Effector memory CD8-positive, alpha-beta T cell (primary cell): Measurements from ENCODE around the gene HINT2.

ENCODE experiments used
- ATAC-seq: fragments of 150-1000 bp; cut with Tn5 transposase; replicated peaks from 2 replicates; pipeline ENCODE4 v1.10.0; 2021; ENCODE audit warnings: mild to moderate bottlenecking, moderate library complexity
- DNase-seq, 3 experiments: peaks; one replicate each; pipeline ENCODE4 v3.0.0; 2021
- H3K27ac Mint-ChIP-seq, 2 donors: one replicate each; pipeline ENCODE4 v1.8.0; 2022; ENCODE audit warnings: mild to moderate bottlenecking in 2 of 2, mixed read lengths in 2 of 2, moderate library complexity in 2 of 2
- H3K27me3 Mint-ChIP-seq, 2 donors: one replicate each; pipeline ENCODE4 v1.8.0; 2022; ENCODE audit warnings: mixed read lengths in 2 of 2
- H3K36me3 Mint-ChIP-seq: one replicate; pipeline ENCODE4 v1.8.0; 2022; ENCODE audit warnings: mild to moderate bottlenecking, moderate library complexity, mixed read lengths; ENCODE audit not compliant: insufficient read depth
- H3K4me1 Mint-ChIP-seq, 2 donors: one replicate each; pipeline ENCODE4 v1.8.0; 2022; ENCODE audit warnings: low read depth in 2 of 2, mixed read lengths in 2 of 2
- H3K4me3 Mint-ChIP-seq, 2 donors: one replicate each; pipeline ENCODE4 v1.8.0; 2022; ENCODE audit warnings: mild to moderate bottlenecking in 2 of 2, mixed read lengths in 2 of 2, moderate library complexity in 2 of 2
- H3K9me3 Mint-ChIP-seq, 2 donors: one replicate each; pipeline ENCODE4 v1.8.0; 2022; ENCODE audit warnings: mixed read lengths in 2 of 2

The HINT2 gene

GRCh38 chr9:35771534-35771933 lies 43.3 kb downstream of the HINT2 start:
- DNase-seq (no peak), ATAC-seq (no peak)
- Mint-ChIP-seq H3K4me3 (no peak overlapping the region), H3K27me3 (no peaks in the 10 kb centered on the region), H3K36me3 (no peaks in the 10 kb centered on the region), H3K4me1 (no peaks in the 10 kb centered on the region), H3K27ac (no peak overlapping the region), H3K9me3 (no peaks in the 10 kb centered on the region)

GRCh38 chr9:35771075-35771433 lies 43.8 kb downstream of the HINT2 start:
- H3K9me3 Mint-ChIP-seq = no peaks in the 10 kb centered on the region
- no peak overlapping the region for H3K27ac Mint-ChIP-seq
- ATAC-seq (no peak), DNase-seq (no peak)
- H3K36me3 Mint-ChIP-seq = no peaks in the 10 kb centered on the region
- no peak overlapping the region for H3K4me3 Mint-ChIP-seq
- H3K27me3 Mint-ChIP-seq = no peaks in the 10 kb centered on the region
- H3K4me1 Mint-ChIP-seq = no peaks in the 10 kb centered on the region

GRCh38 chr9:35769763-35770162 lies 45.1 kb downstream of the HINT2 start:
- Mint-ChIP-seq H3K9me3 (no peaks in the 10 kb centered on the region), H3K4me1 (no peaks in the 10 kb centered on the region), H3K27me3 (no peaks in the 10 kb centered on the region), H3K36me3 (no peaks in the 10 kb centered on the region), H3K27ac (no peak overlapping the region), H3K4me3 (no peak overlapping the region)
- ATAC-seq (no peak), DNase-seq (no peak)

GRCh38 chr9:35767458-35767857 lies 47.4 kb downstream of the HINT2 start:
- no peak overlapping the region for H3K4me3 Mint-ChIP-seq
- H3K4me1 Mint-ChIP-seq = peaks cover 0 to 3% of the 10 kb centered on the region in 2 donors
- peaks cover 3% of the 10 kb centered on the region for H3K36me3 Mint-ChIP-seq
- H3K9me3 Mint-ChIP-seq = no peaks in the 10 kb centered on the region
- H3K27ac Mint-ChIP-seq = no peak overlapping the region
- H3K27me3 Mint-ChIP-seq = no peaks in the 10 kb centered on the region
- no peak for DNase-seq
- no peak for ATAC-seq

GRCh38 chr9:35766997-35767396 lies 47.8 kb downstream of the HINT2 start:
- Mint-ChIP-seq H3K36me3 (peaks cover 3% of the 10 kb centered on the region), H3K27me3 (no peaks in the 10 kb centered on the region), H3K27ac (no peak overlapping the region), H3K9me3 (no peaks in the 10 kb centered on the region), H3K4me3 (no peak overlapping the region), H3K4me1 (peaks cover 0 to 3% of the 10 kb centered on the region in 2 donors)
- no peak for DNase-seq
- ATAC-seq = no peak

- peaks cover 3% of the 10 kb centered on the region for H3K36me3 Mint-ChIP-seq
- peaks cover 6 to 18% of the 10 kb centered on the region in 2 donors for H3K4me1 Mint-ChIP-seq
- ATAC-seq (no peak), DNase-seq (no peak)
- no peak overlapping the region for H3K4me3 Mint-ChIP-seq
- H3K27me3 Mint-ChIP-seq = no peaks in the 10 kb centered on the region
- H3K9me3 Mint-ChIP-seq = no peaks in the 10 kb centered on the region
- no peak overlapping the region for H3K27ac Mint-ChIP-seq
These were observed 51.0 kb downstream of the HINT2 start for GRCh38 chr9:35763803-35764202.

- Mint-ChIP-seq H3K27ac (no peak overlapping the region), H3K27me3 (no peaks in the 10 kb centered on the region), H3K4me3 (no peak overlapping the region), H3K36me3 (peaks cover 3% of the 10 kb centered on the region), H3K4me1 (peaks cover 9 to 22% of the 10 kb centered on the region in 2 donors), H3K9me3 (no peaks in the 10 kb centered on the region)
- ATAC-seq (no peak), DNase-seq (no peak)
These were observed 51.7 kb downstream of the HINT2 start for GRCh38 chr9:35763181-35763580.
